Skin of body (tissue), 2 donors: ENCODE data around the gene SLC12A5. TPM values are rescaled to one million over a fixed set of nuclear protein-coding genes. Genes with fewer than 3 reads are reported as not detected.

Experiments
- DNase-seq: peaks from one replicate; lab custom pipeline; 2025; lab: John Stamatoyannopoulos, UW
- total RNA-seq: library from RNA; depleted of rRNA; stranded (reverse); fragments of >200 nt; gene quantifications from one replicate; pipeline ENCODE4 v1.2.3, GENCODE V29; 2014

Gene SLC12A5
- total RNA-seq, 1 donor from 2014 or later, result 0.69 TPM

DNA sequence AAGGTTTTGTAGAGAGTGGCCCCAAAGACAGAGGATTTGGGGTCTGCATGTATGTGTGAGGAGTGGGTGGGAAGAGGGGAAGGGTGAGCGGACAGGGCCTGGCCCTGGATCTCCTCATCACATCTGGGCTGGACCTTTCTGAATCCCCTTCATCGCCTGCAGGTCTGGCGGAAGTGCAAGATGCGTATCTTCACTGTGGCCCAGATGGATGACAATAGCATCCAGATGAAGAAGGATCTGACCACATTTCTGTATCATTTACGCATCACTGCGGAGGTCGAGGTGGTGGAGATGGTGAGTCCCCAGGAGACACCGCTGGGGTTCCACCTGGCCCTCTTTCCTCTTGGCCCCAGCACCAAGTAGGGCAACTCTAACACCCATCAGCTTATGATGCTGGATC lies 24.4 kb downstream of the SLC12A5 start:
- DNase-seq, result no peak

DNA sequence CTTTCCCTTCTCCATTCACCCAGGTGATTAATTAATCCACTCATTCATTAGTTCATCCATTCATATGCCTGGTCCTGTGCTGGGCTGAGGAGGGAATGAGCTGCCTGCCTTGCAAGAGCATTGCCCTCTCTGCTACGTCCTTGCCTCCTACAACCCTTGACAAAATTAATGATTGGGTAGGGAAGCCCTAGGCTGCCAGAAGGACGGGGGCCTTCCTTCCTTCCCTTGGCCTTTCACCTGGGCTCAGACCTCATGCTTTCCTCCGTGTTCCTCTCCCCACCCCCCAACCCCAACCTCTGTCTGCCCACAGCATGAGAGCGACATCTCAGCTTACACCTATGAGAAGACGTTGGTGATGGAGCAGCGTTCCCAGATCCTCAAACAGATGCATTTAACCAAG lies 25.6 kb downstream of the SLC12A5 start:
- DNase-seq, result no peak

DNA sequence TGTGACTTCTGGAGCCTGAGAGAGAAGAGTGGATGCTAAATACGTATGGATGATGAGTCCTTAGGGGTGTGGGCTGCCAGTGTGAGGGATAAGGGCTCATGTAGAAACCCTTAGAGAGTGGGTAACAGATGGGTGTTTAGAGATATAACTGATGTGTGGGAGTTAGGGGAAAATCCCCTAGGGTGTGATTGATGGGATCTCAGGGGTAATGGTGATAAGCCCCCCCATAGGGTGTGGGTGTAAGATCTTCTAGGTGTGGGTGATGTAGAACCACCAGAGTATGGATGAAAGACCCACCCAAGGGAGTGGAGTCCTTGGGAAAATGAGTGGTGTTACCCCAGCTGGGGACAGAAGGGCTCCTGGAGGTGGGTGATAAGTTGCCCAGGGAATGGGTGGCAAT lies 26.3 kb downstream of the SLC12A5 start:
- DNase-seq, result no peak

DNA sequence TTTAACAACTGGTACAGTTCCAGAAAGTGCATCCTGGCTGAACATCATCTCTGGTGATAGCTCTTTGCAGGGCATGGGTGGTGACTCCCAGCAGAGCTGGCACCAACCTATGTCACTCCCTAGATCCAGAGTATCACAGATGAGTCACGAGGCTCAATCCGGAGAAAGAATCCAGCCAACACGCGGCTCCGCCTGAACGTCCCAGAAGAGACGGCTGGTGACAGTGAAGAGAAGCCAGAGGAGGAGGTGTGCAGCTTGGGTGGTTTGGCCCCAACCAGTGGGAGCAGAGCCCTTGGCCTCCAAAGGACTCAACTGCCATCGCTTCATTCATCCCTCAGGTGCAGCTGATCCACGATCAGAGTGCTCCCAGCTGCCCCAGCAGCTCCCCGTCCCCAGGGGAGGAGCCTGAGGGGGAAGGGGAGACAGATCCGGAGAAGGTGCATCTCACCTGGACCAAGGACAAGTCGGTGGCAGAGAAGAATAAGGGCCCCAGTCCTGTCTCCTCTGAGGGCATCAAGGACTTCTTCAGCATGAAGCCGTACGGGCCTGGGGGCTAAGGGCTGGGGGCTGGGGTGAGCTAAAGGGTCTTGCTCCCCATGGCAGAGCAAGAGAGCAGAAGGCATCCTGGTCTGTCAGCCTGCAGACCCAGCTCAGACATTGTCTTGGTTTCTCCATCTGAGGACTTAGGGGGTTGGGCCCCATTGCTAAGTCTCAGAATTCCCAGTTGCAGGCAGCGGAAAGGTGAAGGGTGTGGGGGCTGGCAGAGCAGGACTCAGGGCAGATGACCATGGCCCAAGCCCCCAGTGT lies 27.2 kb downstream of the SLC12A5 start:
- no peak for DNase-seq

DNA sequence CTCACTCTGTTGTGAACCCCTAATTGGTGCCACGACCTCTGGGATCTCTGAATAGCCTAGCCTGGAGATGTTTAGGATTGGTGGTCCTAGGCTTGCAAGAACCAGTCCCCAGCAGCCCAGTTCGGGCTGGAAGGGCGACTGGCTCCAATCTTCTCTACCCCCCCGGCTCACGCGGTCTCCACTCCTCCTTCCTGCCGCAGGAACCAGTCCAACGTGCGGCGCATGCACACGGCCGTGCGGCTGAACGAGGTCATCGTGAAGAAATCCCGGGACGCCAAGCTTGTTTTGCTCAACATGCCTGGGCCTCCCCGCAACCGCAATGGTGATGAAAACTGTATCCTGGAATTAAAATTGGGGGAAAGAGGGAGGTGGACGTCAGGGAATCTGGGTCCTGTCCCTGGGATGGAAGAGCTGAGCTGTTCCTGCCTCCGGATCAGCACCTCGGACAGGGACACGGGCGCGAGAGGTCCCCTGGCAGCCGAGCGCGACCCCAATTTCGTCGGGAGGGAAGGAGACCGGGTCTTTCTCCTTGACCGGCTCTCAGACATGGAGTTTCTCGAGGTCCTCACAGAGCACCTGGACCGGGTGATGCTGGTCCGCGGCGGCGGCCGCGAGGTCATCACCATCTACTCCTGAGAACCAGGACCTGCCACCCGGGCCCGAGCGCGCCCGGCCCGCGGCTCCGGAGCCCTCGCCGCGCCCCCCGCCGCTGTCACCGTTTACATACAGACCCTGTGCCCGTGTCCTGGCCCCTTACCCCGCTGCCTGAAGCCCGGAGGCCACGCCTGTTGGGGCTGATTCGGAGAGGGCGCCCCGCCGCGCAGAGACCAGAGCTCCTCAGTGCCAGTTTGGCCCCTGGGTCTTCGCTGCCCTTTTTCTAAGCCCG lies 28.2 kb downstream of the SLC12A5 start:
- DNase-seq, result no peak

DNA sequence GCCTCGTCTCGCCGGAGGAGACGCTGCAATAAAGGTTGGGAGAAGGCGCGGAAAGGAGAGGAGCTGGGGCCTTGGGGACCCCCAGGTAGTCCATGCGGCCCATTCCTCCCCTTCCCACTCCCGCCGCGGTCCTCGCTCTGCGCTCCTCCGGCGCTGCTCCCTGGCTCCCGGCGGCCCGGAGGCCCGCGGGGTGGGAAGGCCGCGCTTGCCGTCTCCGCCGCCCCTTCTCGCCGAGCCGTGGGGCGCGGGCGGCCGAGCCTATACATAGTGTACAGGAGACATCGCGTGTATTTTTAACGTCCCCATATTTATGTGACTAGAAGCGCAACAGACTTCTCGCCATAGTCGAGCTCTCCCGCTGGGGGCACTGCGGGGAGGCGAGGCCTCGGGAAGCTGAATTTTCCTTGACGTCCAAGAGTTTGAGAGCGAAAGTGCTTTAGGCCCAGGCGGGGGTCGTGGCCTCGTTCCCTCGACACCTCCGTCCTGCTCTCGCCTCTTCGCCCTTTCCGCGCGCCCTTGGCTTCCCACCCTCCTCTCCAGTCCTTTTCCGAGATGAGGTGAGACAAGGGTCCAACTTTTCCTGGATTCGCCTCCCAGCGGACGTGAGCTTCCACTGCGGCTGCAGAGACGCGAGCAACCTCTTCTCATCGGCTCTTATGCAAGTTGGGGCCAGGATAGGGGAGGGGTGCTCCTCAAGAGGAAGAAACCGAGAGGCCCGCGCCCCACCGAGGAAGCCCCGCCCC lies 29.0 kb downstream of the SLC12A5 start:
- DNase-seq, result no peak

DNA sequence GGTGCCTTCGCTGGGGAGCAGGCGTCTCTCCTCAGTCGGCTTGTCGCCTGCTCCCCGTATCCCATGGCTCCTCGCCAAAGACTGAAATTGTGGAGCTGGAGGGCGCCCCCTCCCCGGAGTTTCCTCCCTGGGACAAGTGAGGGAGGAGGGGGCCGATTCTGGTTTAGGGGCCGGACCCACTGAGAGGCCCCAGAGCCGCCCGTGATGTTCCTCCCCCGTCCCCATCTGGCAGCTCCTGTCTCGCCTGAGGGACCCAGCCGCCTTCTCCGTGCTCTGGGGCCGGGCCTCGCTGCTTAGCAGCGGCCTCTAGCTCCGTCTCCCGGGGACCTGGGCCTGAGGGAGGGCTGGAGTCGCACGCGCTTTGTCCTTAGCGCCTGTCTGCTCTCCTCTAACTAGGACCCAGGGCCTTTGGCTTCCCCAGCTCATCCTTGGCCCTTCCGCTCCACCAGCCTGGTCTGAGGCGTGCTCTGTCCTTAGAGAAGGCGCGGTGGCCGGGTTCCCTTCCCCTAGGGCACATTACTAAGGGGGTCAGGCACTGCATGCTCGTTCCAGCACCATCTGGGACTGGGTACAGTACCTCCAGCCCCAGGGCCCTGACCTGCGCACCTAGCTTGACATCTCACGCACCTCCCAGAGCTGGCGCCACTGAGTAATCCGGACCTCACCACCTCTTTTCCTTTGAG lies 29.7 kb downstream of the SLC12A5 start:
- DNase-seq, result no peak

DNA sequence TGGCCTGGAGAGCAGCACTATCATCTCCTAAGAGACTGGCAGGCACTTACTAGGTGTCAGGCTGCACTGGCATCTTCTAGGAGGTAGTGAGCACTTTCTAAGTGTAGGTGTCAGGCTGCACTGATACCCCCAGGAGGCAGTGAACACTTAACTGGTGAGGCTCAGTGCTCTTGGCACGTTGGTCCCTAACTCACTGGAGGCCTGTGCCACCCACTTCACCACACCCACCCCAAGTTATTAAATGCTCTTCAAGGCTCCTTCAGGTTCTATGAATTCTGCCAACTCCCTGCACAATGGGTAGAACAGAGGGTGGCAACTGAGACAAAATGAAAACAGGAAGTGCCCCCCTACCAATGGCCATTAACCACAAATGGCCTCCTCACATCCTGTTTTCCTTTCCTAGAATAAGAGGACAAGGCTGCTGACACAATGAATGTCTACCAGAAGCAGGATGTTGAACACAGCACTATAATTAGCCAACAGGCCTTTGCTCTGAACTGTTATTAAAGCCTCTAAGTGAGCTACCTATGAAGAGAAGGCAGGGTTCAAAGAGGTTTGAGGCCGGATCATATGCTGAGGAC lies 31.4 kb downstream of the SLC12A5 start:
- DNase-seq, result no peak

DNA sequence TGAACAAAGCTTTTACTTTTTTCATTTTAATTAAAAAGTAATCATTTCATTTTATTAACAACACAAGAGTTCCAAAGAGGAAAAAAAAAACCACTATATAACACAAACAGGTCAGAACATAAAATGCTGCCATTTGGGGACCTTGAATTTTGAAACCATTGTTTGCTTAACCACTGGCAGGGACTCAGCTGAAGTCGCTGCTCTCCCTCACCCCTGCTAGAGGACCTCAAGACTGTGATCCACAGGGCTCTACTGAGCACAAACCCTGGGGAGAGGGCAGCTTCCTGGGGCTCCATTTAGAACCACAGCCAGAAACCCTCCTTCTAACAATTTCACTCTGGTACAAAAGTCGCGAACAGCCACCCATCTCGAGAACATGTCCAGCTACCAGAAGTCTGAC lies 32.0 kb downstream of the SLC12A5 start:
- DNase-seq, result no peak

DNA sequence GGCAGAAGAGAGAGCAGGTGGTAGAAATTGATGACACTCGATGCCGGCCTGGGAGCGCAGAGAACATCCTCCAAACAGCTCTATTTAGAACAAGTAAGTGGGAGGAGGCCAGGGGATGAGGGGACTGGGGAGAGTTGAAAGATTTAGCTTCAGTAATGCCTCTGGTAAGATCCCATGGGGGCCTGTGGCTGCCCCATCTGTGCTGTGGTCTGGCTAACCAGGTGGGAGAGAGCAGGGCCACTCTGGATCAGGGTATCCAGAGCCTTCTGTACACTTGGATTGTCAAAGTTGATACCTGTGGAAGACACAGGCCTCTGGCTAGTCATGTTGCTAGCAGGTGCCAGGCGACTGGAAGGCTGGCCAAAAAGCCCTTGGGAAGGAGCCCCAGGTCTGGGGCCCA lies 33.1 kb downstream of the SLC12A5 start:
- no peak for DNase-seq

DNA sequence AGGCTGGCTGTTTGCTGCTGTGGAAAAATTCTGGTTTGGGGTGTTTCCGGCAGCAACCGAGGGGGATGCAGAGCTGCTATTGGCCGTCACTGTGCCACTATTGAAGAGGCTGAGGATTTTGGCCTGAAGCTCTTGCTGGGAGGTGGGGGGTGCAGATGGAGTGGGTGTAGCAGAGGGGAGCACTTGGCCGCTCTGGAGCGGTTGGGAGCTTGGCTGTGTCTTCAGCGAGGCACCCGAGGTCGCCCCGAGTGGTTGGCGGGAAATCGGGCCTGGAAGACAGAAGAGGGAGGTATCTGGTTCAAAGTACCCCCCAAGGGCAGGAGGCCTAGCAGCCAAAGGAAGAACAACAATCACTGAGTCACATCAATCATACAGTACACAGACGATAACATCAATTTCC lies 33.6 kb downstream of the SLC12A5 start:
- DNase-seq, result no peak

DNA sequence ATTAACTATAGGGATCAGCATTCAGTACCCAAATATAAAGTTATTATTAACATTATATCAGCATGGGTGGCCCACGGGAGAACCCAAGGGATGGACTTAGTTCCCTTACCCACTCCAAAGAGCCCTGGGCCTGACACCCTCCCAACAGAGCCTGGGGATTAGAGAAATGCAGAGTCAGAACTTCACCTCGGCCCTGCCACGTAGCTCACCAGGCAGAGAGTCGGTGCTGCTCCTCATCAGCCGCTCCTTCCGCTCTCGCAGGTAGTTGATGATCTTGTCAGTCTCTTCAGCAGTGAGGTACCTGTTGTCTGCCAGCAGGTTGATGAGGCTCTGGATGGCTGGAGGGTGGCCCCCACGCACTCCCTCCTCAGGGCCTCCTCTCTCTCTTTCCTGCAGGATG lies 34.1 kb downstream of the SLC12A5 start:
- DNase-seq, result no peak

DNA sequence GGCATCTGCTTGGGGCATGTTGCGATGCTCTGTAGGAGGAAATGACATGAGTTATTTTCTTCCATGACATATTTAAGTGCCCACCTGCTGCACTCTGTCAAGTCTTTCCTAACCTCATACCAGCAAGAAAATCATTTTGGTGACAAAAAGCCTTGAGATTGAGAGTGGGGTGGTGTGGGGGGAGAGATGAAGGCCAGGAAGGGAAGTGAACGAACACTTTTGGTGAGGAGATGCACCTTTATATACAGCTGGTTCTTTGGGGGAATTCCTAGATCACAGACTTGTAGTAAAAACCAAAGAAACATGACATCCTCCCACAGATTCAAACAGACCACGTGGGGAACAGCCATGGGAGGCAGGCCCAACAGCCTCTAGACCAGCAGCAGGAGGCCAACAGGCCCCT lies 34.6 kb downstream of the SLC12A5 start:
- no peak for DNase-seq

DNA sequence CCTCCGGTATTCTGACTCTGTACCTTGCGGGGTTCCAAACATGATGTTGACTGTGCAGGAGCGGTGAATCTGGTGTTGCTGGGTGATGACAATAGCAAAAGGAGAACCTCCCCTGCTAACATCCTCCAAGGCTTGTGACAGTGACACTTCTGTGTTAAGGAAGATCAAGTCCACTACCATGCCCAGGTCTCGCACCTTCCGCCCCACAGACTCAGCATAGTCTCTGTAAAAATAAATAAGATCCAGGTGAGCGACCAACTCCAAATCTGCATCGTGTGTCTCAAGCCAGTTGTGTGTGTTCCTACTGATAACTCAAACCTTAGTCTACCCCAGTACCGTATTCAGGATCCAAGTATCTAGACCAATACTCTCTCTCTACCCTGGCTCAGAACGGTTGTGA lies 36.0 kb downstream of the SLC12A5 start:
- no peak for DNase-seq

DNA sequence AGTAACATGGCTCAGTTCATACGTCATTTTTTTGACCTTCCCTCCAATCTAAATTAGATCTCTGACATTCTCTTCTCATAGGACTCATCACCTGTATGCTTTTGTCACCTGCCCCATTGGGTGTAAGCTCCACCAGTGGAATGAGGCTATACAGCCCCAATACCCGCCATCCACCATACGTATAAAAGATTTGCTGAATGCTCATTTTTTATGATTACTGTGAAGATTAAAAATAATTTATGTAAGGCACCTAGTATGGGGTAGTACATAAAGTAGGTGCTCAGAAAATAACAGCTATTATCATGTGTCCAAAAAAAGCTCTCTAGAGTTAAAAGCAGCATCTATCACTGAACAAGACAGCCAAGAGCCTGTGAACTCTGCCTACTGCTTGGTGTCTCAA lies 36.7 kb downstream of the SLC12A5 start:
- no peak for DNase-seq

DNA sequence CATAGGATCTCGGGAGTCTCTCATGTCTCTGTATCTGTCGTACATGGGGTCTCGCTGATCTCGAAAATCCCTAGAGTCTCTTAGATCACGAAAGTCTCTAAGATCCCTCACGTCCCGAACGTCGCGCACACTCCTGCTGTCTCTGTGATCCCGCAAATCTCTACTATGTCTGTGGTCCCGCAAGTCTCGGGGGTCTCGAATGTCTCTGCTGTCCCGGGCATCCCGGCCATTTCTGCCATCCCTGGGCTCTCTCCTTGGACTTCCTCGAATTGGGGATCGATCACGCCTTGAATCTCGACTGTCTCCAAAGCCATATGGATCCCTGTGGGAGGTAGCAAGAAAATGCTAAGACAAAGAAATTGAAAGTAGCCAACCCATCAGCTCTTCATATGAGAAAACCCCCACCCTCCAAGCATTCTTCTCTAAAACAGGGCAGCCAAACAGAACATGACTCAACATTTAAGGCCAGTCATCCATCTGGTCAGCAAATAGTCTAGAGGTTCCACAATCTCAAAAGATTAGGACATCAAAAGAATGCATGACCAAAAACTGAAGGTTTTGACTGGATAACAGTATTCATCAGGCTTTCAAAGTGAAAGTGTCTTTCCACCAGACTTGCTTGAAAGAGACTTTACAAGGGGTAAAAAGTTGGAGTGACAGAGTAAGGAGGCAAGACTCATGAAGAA lies 41.3 kb downstream of the SLC12A5 start:
- no peak for DNase-seq

DNA sequence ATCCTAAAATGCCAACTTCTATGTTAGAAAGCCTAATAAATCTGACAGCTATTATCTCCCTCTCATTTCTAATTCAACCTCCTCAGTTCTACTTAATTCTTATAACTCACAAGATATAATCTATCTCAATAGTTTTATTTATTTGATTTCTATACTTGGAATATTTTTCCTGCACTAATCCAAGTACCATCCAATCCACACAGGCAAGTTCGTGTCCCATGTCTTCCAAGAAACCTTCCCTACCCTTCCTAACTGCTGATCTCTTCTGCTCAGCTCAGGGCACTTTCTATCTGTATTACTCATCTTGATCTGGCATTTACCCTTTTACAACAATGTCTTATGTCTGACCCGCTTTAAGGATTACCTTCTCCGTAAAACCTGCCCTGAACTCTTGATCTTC lies 42.6 kb downstream of the SLC12A5 start:
- no peak for DNase-seq

DNA sequence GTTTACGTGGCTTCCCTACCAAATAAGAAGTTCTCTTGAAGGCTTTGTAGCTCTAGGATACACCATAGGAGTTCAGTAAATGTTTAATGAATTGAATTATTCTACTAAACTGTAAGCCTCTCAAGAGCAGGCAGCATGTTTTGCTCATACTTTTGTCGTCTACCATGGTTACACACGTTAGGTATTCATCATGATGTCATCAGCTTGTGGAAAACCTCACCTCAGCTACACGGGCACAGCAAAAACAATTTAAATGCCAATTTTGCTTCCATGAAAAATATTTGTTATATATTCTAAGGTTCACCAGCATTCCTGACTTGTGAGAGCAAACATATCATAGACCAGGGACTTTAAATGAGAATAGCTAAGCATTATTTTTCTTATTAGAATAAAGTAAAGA lies 44.0 kb downstream of the SLC12A5 start:
- no peak for DNase-seq

DNA sequence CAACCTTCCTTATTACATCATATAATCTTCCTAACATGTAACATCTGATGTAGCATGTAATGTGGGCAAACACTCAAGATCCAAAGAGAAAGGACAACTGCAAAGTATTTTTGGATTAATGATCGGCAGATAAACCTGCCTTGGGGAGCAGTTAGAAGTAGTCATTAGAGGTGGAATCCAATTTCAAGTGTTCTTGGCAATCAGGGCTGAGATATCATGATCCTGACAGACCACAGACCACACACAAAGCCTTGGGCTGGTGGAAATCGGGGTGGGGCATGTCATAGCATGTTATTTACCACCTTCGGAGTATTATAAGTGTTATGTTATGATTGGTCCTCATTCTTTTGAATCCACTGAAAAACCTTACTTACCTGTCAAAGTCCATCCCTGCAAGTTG lies 44.4 kb downstream of the SLC12A5 start:
- DNase-seq, result no peak

DNA sequence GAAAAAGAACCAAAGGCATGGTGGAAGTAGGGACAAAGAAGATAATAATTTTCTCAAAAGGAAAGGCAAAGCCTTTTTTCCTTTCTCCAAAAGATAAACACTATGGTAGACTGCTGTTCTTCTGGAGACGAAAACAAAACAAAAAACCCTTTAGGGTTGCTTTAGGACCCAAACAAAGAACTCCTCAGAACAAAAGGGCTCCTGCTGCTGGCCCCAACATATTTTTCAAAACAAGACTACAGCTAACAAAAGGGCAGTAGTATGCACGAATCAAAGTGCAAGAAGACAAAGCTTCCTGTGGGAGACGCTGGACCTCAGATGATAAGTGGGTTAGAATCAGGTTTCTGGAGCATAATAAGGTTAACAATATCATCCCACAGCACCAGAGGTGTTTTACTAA lies 45.0 kb downstream of the SLC12A5 start:
- DNase-seq, result no peak

DNA sequence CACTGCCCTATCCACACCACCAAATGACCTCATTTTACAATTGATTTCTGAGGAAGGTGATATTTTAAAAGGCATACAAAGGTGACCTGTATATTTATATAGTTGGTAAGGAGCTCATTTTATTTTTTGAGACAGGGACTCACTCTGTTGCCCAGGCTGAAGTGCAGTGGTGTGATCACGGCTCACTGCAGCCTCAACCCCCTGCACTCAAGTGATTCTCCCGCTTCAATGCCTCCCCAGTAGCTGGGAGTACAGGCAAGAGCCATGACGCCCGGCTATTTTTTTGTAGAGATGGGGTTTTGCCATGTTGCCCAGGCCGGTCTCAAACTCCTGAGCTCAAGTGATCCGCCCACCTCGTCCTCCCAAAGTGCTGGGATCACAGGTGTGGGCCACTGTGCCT lies 47.8 kb downstream of the SLC12A5 start:
- no peak for DNase-seq
